Activated CD4-positive, alpha-beta T cell treated with anti-CD3 and anti-CD28 coated beads for 48 hours (primary cell): ENCODE measurements around the gene FAM237B.
"Not testable (repeated sequence)": the region's sequence is repeated elsewhere in the genome, so short reads cannot be mapped to it uniquely, and the experiment has no call there.

Source experiments
- DNase-seq: peaks from one replicate; pipeline ENCODE4 v3.0.0-alpha.2; 2020

The FAM237B gene

DNA sequence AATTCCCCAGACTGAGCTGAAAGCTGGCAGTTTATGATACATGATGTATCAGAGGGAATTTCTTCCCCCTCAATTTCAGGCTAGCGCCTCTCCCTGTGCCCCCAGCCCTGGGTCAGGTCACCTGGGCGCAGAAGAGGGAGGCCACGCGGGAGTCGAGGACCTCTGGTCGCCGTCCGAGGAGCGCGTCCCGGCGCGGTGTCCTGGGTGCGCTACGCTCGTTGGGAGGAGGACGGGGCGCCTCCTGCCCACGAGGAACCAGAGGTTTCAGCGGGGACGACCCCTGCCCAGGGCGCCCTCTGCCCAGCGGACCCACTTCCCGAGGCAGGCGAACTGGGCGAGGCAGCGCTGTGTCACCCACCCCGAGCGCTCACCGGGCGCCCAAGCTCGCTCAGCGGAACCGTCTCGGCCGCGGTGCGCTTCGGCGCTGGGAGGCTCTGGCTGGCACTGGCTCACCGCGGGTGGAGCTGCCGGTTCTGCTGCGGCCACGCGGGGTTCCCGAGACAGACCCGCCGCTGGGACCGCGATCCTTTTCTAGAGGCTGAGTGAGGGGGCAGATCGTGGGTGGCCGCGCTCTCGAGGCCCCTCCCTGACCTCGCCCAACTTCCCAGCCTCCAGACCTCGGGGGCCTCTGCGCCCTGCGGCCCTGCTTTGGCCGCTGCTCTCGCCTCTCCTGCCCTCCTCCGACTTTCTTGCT is at the start of gene FAM237B:
Gene FAM237B, minus strand, starts transcription at position 504 of the 694 bp plus-strand sequence. CDS start 1,556 bp downstream, outside the sequence.
- peak; percentile 16 for DNase-seq

DNA sequence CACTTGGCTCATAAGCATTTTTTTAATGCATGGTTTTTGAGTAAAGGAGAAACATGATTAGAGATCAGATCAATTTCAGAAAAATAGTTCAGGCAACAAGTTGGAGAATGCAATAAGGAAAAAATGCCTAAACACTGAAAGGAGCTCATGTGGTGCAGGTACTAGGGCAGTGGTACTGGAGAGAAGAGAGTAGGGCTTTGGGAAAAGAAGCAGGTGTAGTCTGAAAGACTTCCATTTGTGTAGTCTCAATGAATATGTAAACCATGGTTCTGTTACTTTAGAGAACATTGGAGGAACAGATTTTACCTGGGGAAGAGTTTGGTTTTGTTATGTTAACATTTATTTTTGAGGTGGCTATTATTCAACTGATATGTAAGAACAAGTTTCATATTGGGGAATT is 30.9 kb upstream of the FAM237B start:
- no peak for DNase-seq

DNA sequence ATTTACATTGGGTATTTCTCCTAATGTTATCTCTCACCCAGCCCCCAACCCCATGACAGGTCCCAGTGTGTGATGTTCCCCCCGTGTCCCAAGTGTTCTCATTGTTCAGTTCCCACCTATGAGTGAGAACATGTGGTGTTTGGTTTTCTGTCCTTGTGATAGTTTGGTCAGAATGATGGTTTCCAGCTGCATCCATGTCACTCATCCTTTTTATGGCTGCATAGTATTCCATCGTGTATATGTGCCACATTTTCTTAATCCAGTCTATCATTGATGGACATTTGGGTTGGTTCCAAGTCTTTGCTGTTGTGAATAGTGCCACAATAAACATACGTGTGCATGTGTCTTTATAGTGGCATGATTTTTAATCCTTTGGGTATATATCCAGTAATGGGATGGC is 28.9 kb upstream of the FAM237B start:
- not testable (repeated sequence) for DNase-seq

- no peak for DNase-seq
Measured at GRCh38 chr7:90349305-90349704, 28.2 kb upstream of the FAM237B start.

DNA sequence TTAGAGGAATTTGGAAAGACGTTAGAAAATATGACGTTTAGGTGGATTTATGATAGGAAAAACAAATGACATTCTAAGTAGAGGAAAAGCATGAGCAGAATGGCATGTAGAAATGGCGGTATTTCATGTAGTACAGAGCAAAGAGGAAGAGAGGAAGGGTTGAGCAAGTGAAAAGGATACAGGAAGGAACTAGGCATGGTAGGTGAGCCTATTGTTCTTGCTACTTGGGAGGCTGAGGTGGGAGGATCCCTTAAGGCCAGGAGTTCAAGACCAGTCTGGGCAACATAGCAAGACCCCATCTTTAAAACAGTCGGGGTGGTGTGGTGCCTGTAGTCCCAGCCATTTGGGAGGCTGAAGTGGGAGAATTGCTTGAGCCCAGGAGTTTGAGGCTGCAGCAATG is 26.7 kb upstream of the FAM237B start:
- DNase-seq, result no peak

- DNase-seq, result peak; percentile 97
Measured at GRCh38 chr7:90346336-90347125, 25.4 kb upstream of the FAM237B start, which contains the start of gene GTPBP10. GTPBP10 (plus strand) TSS chr7:90346716; CDS start chr7:90346742, 26 bp downstream.

DNA sequence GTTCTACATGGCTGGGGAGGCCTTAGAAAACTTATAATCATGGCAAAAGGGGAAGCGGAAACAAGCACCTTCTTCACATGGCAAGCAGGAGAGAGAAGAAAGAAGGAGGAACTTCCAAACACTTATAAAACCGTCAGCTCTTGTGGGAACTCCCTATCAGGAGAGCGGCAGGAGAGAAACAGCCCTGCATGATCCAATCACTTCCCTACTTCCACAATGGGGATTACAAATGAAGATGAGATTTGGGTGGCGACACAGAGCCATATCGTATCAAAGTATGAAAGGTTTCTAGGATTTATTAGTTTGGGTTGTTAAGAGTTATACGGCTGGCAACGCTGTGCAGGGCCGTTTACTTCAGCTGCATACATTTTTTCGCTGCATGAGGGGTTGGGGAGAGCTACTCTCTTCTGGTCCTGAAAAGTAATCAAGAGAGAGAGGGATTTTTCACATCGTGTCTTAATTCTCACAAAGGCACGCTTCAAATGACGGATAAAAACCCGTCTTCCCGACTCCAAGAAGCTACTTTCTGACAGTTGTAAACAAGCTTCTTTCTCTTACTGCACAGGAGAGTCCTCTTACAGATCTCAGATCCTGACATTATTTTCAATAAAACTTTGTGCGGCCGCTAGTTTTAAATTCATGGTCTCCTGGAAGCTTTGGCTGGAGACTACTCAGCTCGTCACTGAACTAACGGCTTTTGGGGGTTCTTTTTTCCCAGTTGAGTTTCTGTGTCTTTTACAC is 24.7 kb upstream of the FAM237B start:
- no peak for DNase-seq

- DNase-seq, result no peak
Measured at GRCh38 chr7:90345016-90345415, 23.9 kb upstream of the FAM237B start.

DNA sequence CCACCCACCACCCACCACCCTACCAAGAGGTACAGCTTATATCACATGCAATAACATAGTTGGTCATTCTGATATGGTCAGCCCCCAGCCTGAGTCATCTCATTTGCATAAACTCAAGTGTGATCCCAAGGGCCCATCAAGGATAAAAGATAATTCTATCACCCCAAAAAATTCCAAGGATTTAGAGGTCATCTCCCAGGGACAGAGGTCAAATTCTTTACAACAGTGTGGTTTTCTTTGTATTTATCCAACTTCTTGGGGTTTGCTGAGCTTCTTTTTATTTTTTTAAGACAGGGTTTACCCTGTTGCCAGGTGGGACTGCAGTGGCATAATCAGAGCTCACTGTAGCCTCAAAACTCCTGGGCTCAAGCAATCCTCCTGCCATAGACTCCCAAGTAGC is 16.0 kb upstream of the FAM237B start:
- DNase-seq, result no peak

GRCh38 chr7:90334926-90335325 is 13.8 kb upstream of the FAM237B start:
- not testable (repeated sequence) for DNase-seq

DNA sequence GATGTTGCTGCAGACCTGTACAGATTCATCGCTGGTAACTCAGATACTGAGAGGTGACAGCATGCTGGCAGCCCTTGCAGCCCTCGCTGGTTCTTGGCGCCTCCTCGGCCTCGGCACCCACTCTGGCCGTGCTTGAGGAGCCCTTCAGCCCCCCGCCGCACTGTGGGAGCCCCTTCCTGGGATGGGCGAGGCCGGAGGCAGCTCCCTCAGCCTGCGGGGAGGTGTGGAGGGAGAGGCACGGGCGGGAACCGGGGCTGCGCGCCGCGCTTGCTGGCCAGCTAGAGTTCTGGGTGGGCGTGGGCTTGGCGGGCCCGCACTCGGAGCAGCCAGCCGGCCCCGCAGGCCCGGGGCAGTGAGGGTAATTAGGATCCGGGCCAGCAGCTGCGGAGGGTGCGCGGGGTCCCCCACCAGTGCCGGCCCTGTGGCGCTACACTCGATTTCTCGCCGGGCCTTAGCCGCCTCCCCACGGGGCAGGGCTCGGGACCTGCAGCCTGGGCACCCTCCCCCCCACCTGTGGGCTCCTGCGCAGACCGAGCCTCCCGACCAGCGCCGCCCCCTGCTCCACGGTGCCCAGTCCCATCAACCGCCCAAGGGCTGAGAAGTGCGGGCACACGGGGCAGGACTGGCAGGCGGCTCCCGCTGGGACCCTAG is 13.2 kb upstream of the FAM237B start:
- no peak for DNase-seq

GRCh38 chr7:90326500-90326899 is 5.4 kb upstream of the FAM237B start:
- DNase-seq, result no peak

- no peak for DNase-seq
Measured at GRCh38 chr7:90322837-90323236, 1.7 kb upstream of the FAM237B start.

DNA sequence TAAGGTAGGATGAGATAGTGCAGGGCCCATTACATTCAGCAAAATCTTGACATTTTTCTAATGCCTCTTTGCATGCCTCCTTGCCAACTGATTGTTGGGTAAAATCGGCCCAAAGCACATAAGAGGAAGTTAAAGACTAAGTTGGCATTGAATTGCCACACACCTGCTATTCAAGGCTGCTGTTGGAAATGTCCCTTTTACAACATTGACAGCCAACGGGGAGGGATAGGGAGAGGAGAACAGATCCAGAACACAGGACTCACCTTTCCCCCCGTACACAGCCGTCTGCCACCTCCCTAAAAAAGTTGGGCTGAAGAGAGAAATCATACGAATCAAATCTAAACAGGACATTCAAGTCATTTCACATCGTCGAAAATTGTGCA is 695 bp downstream of the FAM237B start:
- DNase-seq, result no peak

DNA sequence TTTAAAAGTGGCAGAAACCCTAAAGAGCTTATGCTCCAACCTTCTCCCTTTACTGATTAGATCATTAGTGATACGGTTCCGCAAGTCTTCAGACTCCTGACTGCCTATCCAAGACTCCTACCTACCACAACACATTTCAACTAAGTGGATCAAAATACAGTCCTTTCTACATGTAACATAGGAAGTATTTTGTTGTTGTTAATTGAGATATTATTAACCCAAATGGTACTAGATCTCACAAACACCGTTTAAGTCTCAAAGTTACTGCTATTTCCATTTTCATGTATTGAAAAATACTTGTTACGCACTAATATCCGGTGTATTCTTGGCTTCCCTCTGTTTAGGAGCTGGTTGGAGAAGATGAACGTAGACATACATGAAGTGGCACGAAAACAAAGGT is 1.1 kb downstream of the FAM237B start:
- no peak for DNase-seq

DNA sequence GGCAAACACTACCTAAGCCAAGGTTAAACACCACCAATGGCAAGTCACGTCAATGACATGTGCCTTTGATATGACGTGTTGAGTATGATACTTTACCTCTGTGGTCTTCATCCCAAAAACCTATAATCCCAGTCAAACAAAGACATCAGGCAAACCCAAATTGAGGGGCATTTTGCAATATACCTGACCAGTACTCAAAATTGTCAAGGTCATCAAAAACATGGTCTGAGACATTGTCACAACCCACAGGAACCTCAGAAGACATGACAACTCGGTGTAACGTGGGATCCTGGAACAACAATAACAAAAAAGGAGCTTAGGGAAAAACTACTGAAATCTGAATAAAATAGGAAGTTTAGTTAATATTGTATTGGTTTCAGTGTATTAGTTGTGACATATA is 7.2 kb downstream of the FAM237B start:
- DNase-seq, result no peak

- no peak for DNase-seq
Measured at GRCh38 chr7:90312745-90313144, 8.4 kb downstream of the FAM237B start.

DNA sequence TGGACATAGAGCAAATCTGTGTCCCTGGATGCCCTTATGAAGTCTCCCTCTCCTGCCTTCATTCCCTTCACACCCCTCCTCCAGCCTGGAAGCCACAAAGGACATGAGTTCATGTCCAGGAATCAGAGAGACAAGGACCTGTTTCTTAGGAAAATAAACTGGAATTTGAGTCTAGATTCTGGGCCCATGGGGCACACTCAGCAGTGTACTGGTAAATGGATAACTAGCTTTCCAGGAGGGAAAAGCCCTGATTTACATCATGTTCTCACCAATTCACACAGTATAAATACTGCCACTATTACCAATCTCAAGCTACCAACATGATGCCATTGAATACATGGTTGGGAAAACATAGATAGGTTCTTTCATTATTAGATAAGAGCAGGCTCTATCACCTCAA is 9.9 kb downstream of the FAM237B start:
- DNase-seq, result no peak

DNA sequence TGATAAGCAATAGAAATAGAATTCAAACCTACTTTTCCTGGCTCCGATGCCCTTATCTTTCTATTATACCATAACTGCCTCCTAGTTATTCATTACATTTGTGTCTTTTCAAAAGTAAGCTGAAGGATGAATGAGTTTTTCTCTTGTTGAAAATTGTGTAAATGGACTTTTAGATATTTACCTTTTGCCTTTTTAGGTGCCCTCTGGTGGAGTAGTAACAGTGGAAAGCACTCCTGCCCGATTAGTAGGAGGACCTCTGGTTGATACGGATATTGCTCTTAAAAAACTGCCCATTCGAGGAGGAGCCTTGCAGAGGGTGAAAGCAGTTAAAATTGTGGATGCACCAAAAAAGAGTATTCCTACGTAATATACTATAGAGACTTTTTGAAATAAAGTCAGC is 11.2 kb downstream of the FAM237B start:
- no peak for DNase-seq

GRCh38 chr7:90303241-90303640 is 17.9 kb downstream of the FAM237B start:
- DNase-seq, result no peak

DNA sequence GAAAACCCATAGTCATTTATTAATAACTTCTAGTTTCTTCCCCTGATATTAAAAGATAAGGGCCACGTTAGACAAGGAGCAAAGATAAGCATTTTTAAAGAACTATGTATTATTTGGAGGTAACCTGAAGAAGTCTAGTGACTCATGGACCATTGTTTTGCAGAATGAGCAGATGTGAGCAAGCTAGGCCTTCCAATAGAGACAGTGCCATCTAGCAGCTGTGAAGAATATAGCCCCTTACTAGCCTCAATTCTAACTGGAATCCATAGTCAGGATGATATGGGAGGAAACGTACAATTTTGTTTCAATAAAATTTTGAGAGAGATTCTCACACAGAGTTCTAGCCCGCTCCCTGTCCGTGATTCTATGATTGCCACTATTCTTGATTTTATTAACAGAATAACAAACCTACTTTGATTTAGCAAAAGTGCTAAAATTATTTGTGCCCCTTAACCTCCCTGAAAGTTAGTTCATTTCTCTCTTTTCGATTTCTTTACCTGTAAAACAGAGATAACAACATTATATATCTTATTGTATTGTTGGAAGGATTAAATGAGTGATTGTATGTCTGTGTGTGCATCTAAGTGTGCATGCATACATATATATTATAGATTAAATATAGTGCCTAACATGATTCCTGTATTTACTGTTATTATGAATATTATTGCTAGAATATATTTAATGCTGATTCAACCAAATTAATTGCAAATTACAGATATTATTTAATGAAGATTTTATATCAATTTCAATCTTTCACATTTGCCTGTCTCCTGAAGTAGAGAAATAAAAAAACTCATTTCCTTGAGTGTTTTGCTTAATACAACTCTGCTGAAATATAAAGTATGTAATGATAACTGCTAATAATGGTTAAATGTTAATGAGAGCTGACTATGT is 22.7 kb downstream of the FAM237B start:
- no peak for DNase-seq
